NCI-H2081 (cell line): ENCODE results near the gene ATP10B.
"Not testable (repeated sequence)": the region's sequence is repeated elsewhere in the genome, so short reads cannot be mapped to it uniquely, and the experiment has no call there.

ENCODE experiments used
- DNase-seq, 2 experiments: peaks; one replicate each; lab custom pipeline; 2025; lab: John Stamatoyannopoulos, UW

Gene ATP10B

GRCh38 chr5:160831801-160832200 lies 20.2 kb downstream of the ATP10B start:
- no peak for DNase-seq

- DNase-seq = no peak
Measured at GRCh38 chr5:160824301-160825001, 27.6 kb downstream of the ATP10B start.

DNA sequence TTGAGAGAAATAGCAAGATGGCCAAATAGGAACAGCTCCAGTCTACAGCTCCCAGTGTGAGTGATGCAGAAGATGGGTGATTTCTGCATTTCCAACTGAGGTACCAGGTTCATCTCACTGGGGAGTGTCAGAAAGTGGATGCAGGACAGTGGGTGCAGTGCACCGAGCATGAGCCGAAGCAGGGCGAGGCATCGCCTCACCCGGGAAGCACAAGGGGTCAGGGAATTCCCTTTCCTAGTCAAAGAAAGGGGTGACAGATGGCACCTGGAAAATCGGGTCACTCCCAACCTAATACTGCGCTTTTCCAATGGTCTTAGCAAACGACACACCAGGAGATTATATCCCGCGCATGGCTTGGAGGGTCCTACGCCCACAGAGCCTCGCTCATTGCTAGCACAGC lies 39.0 kb downstream of the ATP10B start:
- not testable (repeated sequence) for DNase-seq

- no peak for DNase-seq
Measured at GRCh38 chr5:160805376-160805775, 46.6 kb downstream of the ATP10B start.

GRCh38 chr5:160802592-160802991 lies 49.4 kb downstream of the ATP10B start:
- no peak for DNase-seq

DNA sequence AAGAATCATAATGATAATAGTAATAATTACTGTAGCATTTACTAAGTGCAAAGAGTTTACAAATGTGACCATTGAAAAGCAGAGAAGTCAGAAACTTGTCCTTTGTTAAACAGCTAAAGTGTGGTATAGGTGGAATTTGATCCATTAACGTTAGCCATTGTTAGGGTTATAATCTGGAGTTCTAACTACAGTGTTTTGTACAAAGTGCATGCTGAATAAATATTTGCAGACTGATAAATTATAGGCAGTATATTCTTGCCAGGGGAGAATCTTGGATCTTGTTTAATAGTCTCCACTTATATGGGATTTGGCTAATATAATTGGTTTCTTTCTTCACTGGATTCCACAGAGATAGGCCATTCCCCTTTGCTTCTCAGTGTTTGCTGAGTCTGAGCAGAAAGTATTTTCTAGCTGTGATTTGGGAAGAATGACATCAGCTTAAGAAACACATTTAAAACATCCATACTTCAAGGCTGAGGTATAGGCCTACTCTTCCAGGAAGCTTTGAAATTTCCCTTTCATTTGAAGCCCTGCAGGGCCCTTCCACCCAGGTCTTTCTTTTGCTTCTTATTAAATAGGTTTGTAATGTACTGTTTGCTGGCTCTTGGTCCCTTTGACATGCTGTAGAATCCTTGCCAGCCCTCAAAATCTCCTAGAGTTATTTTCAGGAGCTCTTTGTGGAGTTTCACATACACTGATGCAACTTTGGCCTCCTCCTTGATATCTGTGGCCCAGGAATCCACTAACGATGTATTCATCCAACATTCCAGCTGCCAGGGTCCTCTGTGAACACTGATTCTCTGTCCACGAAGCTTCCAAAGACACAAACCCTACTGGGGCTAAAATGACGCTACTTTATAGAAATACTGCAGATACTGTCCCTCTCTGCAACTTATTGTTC lies 51.4 kb downstream of the ATP10B start:
- DNase-seq = no peak

DNA sequence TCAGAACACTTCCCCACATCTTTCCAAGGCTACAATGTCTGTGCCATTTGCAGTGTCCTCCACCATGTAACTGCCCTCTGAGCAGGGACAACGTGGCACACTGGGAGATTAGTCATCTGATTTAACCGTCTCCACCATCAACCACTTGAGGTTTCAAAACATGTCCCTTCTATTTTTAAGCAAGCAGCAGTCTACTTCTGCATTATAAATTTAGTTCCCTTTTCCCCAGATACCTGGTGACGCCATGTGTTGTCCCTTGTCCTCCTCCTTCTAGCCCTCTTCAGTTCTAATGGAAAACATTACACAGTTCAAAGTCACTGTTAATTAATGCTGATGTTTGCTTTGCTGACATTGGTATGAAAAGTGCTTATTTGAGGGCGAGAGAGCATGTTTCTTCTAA lies 52.8 kb downstream of the ATP10B start:
- no peak for DNase-seq

- no peak for DNase-seq
Measured at GRCh38 chr5:160797020-160797419, 55.0 kb downstream of the ATP10B start.

- no peak for DNase-seq
Measured at GRCh38 chr5:160793530-160793899, 58.5 kb downstream of the ATP10B start.

DNA sequence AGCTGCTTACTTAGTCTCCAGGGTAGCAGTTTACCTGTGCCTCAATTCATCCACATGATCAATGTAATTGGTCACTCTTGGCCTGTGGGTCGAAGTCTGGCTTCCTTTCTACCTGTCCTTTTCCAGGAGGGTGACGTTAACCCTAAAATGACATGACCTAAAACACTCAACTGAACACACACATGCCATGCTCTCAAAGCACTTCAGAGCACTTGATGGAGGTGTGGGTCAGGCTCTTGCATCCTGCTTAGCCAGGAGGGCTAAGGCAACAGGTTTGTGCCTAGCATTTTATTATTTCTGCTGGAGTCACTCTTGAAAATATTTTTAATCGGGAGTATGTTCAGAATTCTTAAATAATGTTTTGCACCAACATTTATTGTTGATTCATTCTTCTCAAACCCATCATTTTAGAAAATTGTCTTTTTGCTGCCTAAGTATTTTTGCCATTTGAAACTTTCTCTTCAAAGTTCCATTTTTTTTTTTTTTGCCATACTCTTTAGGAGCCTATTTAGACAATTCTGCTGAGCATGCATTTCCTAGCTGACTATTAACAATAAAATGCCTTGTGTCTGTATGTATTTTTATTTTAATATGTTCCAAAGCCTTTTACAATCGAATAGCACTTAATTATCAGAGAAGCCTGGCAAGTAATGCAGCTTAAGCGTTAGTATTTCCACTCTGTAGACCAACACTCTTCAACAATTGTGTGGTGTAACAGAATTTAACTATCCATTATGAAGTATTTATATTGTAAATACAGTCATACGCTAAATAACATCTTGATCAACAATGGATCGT lies 59.1 kb downstream of the ATP10B start:
- no peak for DNase-seq

DNA sequence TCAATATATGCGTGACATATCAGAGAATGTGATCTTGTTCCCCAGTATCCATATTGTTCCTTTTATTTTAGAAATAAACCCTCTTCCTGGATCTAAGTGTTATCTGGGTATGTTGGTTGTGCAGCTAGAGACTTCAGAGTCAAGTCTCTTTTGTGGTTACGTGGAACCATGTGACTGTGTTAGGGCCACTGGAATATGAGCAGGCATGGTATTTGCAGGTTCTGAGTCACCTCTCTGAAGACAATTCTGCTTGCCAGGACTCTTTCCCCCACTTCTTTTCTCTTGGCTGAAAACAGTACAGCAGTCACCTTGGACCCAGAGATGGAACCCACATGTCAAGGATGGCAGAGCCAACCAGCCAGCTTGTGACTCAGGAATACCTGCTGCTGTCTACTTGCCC lies 59.7 kb downstream of the ATP10B start:
- no peak for DNase-seq

- DNase-seq = no peak
Measured at GRCh38 chr5:160789219-160789859, 62.7 kb downstream of the ATP10B start.

- DNase-seq = no peak
Measured at GRCh38 chr5:160788102-160788660, 63.8 kb downstream of the ATP10B start.

DNA sequence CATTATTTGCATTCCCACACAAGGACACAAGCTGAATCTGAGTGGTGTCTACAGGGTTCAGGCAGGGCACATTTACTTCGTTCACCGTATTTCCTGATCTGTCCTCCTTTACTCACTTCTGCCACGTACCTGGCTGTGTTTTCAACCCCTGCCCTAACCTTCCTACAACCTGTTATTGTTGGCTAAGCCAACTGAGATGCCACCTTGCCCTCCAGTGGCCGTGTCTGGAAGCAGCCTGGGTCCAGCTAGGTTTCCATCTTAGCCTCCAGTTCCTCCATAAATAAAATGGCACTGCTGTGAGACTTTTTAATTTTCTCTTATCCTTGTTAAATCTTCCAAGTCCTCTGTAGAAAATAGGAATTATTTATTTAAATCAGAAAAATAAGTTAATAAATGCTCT lies 64.8 kb downstream of the ATP10B start:
- peak; percentile 44 to 73 for DNase-seq

- peak in 1 of 2 experiments; percentile 9 for DNase-seq
Measured at GRCh38 chr5:160774666-160775315, 77.2 kb downstream of the ATP10B start.

GRCh38 chr5:160773646-160774410 lies 78.2 kb downstream of the ATP10B start:
- DNase-seq = peak; percentile 4 to 70

- no peak for DNase-seq
Measured at GRCh38 chr5:160772854-160773253, 79.2 kb downstream of the ATP10B start.

DNA sequence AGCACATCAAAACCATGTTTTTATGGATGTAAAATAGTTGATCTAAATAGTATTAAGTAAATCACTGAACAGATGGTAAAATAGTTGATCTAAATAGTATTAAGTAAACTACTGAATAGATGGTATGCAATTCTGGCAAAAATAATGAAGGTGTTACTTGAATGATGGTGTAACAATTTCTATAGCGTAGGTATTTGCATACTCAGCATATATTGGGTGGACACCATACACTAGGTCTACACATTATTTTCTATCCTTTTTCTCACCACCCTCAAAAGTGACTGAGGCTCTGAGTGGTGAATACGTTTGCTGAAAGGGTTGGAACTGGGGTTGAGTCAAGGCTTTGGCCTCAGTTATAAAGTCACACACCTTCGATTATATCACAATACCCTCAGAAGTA lies 81.3 kb downstream of the ATP10B start:
- no peak for DNase-seq

GRCh38 chr5:160769301-160769700 lies 82.7 kb downstream of the ATP10B start:
- peak; percentile 83 to 98 for DNase-seq

DNA sequence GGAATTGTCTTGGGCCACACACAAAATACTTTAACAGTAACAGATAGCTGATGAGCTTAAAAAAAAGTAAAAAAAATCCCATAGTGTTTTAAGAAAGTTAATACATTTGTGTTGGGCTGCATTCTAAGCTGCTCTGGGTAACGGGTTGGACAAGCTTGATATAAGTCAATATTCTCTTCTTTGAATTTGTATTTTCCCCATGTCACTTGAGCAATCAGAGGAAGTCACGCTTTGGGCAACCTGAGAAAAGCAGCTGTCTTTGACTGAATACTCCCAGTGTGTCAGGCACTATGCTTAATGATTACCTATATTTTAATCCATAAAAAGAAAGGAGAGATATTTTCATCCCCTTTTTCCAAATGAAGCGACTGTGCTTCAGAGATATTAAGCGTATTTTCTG lies 84.9 kb downstream of the ATP10B start:
- DNase-seq = no peak
